Ovary (tissue), 9 donors: ENCODE results near the gene C14orf39. TPM values are rescaled to one million over a fixed set of nuclear protein-coding genes. Genes with fewer than 3 reads are reported as not detected.
"Not testable (repeated sequence)": the region's sequence is repeated elsewhere in the genome, so short reads cannot be mapped to it uniquely, and the experiment has no call there.

Source experiments
- DNase-seq, 5 donors: peaks; one replicate each; pipeline ENCODE4 v3.0.0-alpha.2; 2019 to 2020
- H3K27ac ChIP-seq, 2 donors: fragments of 200-600 bp; one replicate each; pipeline versions ENCODE4 v1.5.1 to v1.8.0; 2019 to 2022
- H3K27me3 ChIP-seq: fragments of 200-600 bp; one replicate; pipeline ENCODE4 v1.8.0; 2022
- H3K36me3 ChIP-seq: fragments of 200-600 bp; sonication (generic); one replicate; pipeline ENCODE4 v1.5.1; 2019
- H3K4me1 ChIP-seq: one replicate; pipeline ENCODE4 v1.8.1; 2013; ENCODE audit warnings: mild to moderate bottlenecking, moderate library complexity; ENCODE audit not compliant: insufficient read depth
- H3K4me3 ChIP-seq: fragments of 200-600 bp; sonication (generic); one replicate; pipeline ENCODE4 v1.5.1; 2017
- H3K9me3 ChIP-seq, 2 donors: fragments of 200-600 bp in 1 of 2; sonication (generic) in 1 of 2; one replicate each; pipeline versions ENCODE4 v1.5.1 to v1.8.1; 2013 to 2019; ENCODE audit warnings: mild to moderate bottlenecking in 1 of 2, moderate library complexity in 1 of 2
- CTCF ChIP-seq, 3 donors: fragments of 450-650 bp in 2 of 3; fragments of 200-600 bp in 1 of 3; IDR thresholded peaks; one replicate each; pipeline versions ENCODE4 v1.5.1 to v1.8.0; 2016 to 2022; ENCODE audit warnings: antibody characterized with exemption in 3 of 3, mild to moderate bottlenecking in 1 of 3
- EP300 ChIP-seq: sonication (generic); formaldehyde crosslinking; IDR thresholded peaks from one replicate; pipeline ENCODE4 v1.6.1; 2017; ENCODE audit warnings: antibody characterized with exemption
- POLR2A ChIP-seq: fragments of 450-650 bp; IDR thresholded peaks from one replicate; pipeline ENCODE4 v1.6.1; 2017; ENCODE audit warnings: antibody characterized with exemption, mild to moderate bottlenecking, moderate library complexity
- WGBS, 3 donors: extraction: QIAGEN DNeasy Blood & Tissue Kit in 1 of 3; methylation state at CpG; one replicate each; pipeline versions ENCODE4 v1.1.5 to v1.1.7; 2013 to 2017; 5-methylcytosine and 5-hydroxymethylcytosine counted together
- intact Hi-C, 4 donors: fragments of 100-400 bp; cut with DNase I; formaldehyde crosslinking; loops; one replicate each; pipeline versions ENCODE4 v1.11.0 to v1.15.1; 2022 to 2023
- polyA plus RNA-seq, 2 donors: library from polyadenylated mRNA; stranded (reverse); fragments of 200-250 nt in 1 of 2; fragments of 350-450 nt in 1 of 2; fragmentation: Illumina TruSeq in 1 of 2; extraction: RNeasy Lipid Tissue Mini Kit (QIAGEN cat#74804) in 1 of 2; gene quantifications; one replicate each; pipeline ENCODE4 v1.2.3, GENCODE V29; 2013 to 2014
- total RNA-seq, 7 donors: library from RNA; depleted of rRNA in 2 of 7; stranded (reverse); fragments of >200 nt in 2 of 7; fragmentation: NEBNext Ultra II Directional in 3 of 7; extraction: Animal tissue kit (Norgen Biotek cat#: 25700) in 3 of 7; gene quantifications; one replicate each; pipeline versions ENCODE4 v1.1.0 to v1.2.4, GENCODE V29; 2016 to 2023
- donor health status: DM: no; HTN: no; CAD: no; lungs with moderate emphysema.
- donor health status: DM: no; HTN: no; CAD: no.
- donor health status: Bipolar disorder and iron deficiency.
- donor health status: DM: yes; HTN: yes; CAD: no.
- donor health status: DM: no; HTN: no; CAD: no.
- donor health status: DM: yes; HTN: yes; CAD: no.

The C14orf39 gene
- total and polyA plus RNA-seq, 9 donors, result 0.15 to 0.84 (median 0.45) TPM; not detected in 2

- Histone ChIP-seq H3K4me3 (no peak overlapping the region), H3K9me3 (no peaks in the 10 kb centered on the region), H3K27ac (no peak overlapping the region), H3K36me3 (no peaks in the 10 kb centered on the region), H3K4me1 (no peaks in the 10 kb centered on the region), H3K27me3 (no peaks in the 10 kb centered on the region)
- intact Hi-C loops, result no loop called here
- TF ChIP-seq EP300 (no peak), CTCF (IDR thresholded peaks at IDR 0.05) (no peak), POLR2A (no peak)
- 83 to 86% (median 84%) methylated on average over 5 of the region's 5 CpGs for WGBS, 3 donors
- no peak for DNase-seq
Observed at GRCh38 chr14:60420050-60420449, 65.8 kb downstream of the C14orf39 start.

GRCh38 chr14:60397550-60397949 is 88.3 kb downstream of the C14orf39 start:
- H3K9me3 ChIP-seq, H3K27ac ChIP-seq, H3K27me3 ChIP-seq, intact Hi-C loops, DNase-seq, H3K36me3 ChIP-seq, H3K4me1 ChIP-seq, H3K4me3 ChIP-seq: not testable (repeated sequence)
- 95 to 96% (median 95%) methylated on average over 22 of the region's 22 CpGs for WGBS, 3 donors

- no peak overlapping the region for H3K27ac ChIP-seq
- no peaks in the 10 kb centered on the region for H3K27me3 ChIP-seq
- no peak for DNase-seq
- 33 to 62% (median 58%) methylated on average over 2 of the region's 2 CpGs for WGBS, 3 donors
- intact Hi-C loops, result no loop called here
- no peaks in the 10 kb centered on the region for H3K9me3 ChIP-seq
- H3K36me3 ChIP-seq, result no peaks in the 10 kb centered on the region
- no peaks in the 10 kb centered on the region for H3K4me1 ChIP-seq
- H3K4me3 ChIP-seq, result no peak overlapping the region
- no peak for TF ChIP-seq CTCF (IDR thresholded peaks at IDR 0.05)
Observed at GRCh38 chr14:60396718-60397343, 89.0 kb downstream of the C14orf39 start.

Other genes starting within 250 kb of the C14orf39 start
- 10 to 100 TPM; 24.4 to 44.7 (median 43.2) TPM for gene PPM1A, start 236.8 kb downstream of the C14orf39 start, total RNA-seq
- gene PPM1A, start 236.8 kb downstream of the C14orf39 start, polyA plus RNA-seq, result 10 to 100 TPM; 15.0 to 34.2 TPM
- not detected for gene SIX6, start 23.1 kb upstream of the C14orf39 start, total RNA-seq
- gene SIX6, start 23.1 kb upstream of the C14orf39 start, polyA plus RNA-seq, result not detected
- gene SIX1, start 163.4 kb upstream of the C14orf39 start, total RNA-seq, result under 1 TPM in 6 of 7 donors, not detected in 1; 0.07 to 0.60 (median 0.19) TPM
- gene SIX1, start 163.4 kb upstream of the C14orf39 start, polyA plus RNA-seq, result under 1 TPM; 0.06 to 0.92 TPM
- 10 to 100 TPM in 1 of 7 donors, 1 to 10 TPM in 6; 3.5 to 11.1 (median 7.7) TPM for gene SIX4, start 238.3 kb upstream of the C14orf39 start, total RNA-seq
- gene SIX4, start 238.3 kb upstream of the C14orf39 start, polyA plus RNA-seq, result 1 to 10 TPM; 1.2 to 1.3 TPM
- gene MNAT1, start 248.7 kb upstream of the C14orf39 start, total RNA-seq, result 10 to 100 TPM; 28.7 to 59.4 (median 44.8) TPM
- gene MNAT1, start 248.7 kb upstream of the C14orf39 start, polyA plus RNA-seq, result 10 to 100 TPM; 23.0 to 24.0 TPM